ENCODE data around the gene EIF4G3. TPM values are rescaled to one million over a fixed set of nuclear protein-coding genes. Genes with fewer than 3 reads are reported as not detected.
"Not testable (repeated sequence)": the region's sequence is repeated elsewhere in the genome, so short reads cannot be mapped to it uniquely, and the experiment has no call there.

The EIF4G3 gene
- total RNA-seq, 1 experiment from 2014 or later = 72.0 TPM

GRCh38 chr1:21212126-21212525, 35.4 kb upstream of the EIF4G3 start:
- Histone ChIP-seq H3K4me2 (ENCODE audit: insufficient read depth, insufficient read length, low read length) (no peak overlapping the region), H2BK20ac (ENCODE audit: low read depth, low read length, poor library complexity, severe bottlenecking) (no peak overlapping the region), H4K20me1 (ENCODE audit: control insufficient read depth, insufficient read depth, insufficient read length) (no peaks in the 10 kb centered on the region), H2BK5ac (ENCODE audit: insufficient read length, low read length) (no peak overlapping the region), H3K27ac (ENCODE audit: insufficient read length, low read depth, low read length) (no peak overlapping the region), H2AFZ (ENCODE audit: low read length) (no peak overlapping the region), H4K8ac (replicated peaks; ENCODE audit: insufficient read length, low read depth, low read length) (no peak overlapping the region), H3K23ac (ENCODE audit: insufficient read length, low read depth, low read length) (no peak overlapping the region), H3K56ac (ENCODE audit: insufficient read length, low read depth, low read length) (no peak overlapping the region), H2AK5ac (ENCODE audit: insufficient read length, low read length) (no peak overlapping the region), H3K18ac (ENCODE audit: insufficient read length, low read depth, low read length) (no peak overlapping the region), H3K27me3 (ENCODE audit: insufficient read depth, low read length) (no peaks in the 10 kb centered on the region), H4K5ac (ENCODE audit: insufficient read length, low read depth, low read length) (no peak overlapping the region), H2BK12ac (ENCODE audit: insufficient read length, low read depth, low read length) (no peak overlapping the region), H2BK120ac (ENCODE audit: low read depth, low read length, poor library complexity, severe bottlenecking) (no peak overlapping the region), H3T11ph (ENCODE audit: low read length) (no peak overlapping the region), H3K79me2 (ENCODE audit: insufficient read depth, low read length) (no peaks in the 10 kb centered on the region), H3K4ac (ENCODE audit: low read depth, low read length) (no peak overlapping the region), H3K79me1 (ENCODE audit: insufficient read depth, low read depth, low read length, poor library complexity, severe bottlenecking) (no peaks in the 10 kb centered on the region), H4K91ac (ENCODE audit: insufficient read length, low read depth, low read length) (no peak overlapping the region), H3K23me2 (ENCODE audit: insufficient read length, low read depth, low read length, poor library complexity, severe bottlenecking) (no peaks in the 10 kb centered on the region), H2BK15ac (ENCODE audit: low read depth, low read length) (no peak overlapping the region), H3K9me3 (ENCODE audit: control insufficient read depth, low read depth, low read length) (no peaks in the 10 kb centered on the region), H3K14ac (ENCODE audit: insufficient read depth, low read length) (no peak overlapping the region), H3K4me1 (ENCODE audit: insufficient read depth, low read length) (no peaks in the 10 kb centered on the region), H3K9ac (ENCODE audit: extremely low read depth, insufficient read length, low read length) (no peak overlapping the region)
- peaks cover 2 to 12% of the 10 kb centered on the region in 2 experiments; a peak in 3 of 4 replicates for H3K4me1 Mint-ChIP-seq
- peaks cover 20% of the 10 kb centered on the region for H3K27me3 Mint-ChIP-seq (ENCODE audit: low read depth)
- no peak overlapping the region for H3K27ac Mint-ChIP-seq
- H3K9me3 Mint-ChIP-seq = no peaks in the 10 kb centered on the region
- H3K4me3 Mint-ChIP-seq = no peak overlapping the region
- DNase-seq = no peak
- H3K36me3 Mint-ChIP-seq (ENCODE audit: insufficient read depth in 1 of 3, low read depth in 3 of 3) = no peaks in the 10 kb centered on the region
- TF ChIP-seq CTCF (conservative IDR thresholded peaks at IDR 0.05) = no peak
- no CpG with 5 or more reads among the region's 3 CpGs for WGBS (ENCODE audit: extremely low coverage, insufficient read length, low lambda C conversion rate)

- H3K18ac ChIP-seq (ENCODE audit: insufficient read length, low read depth, low read length); H3K14ac ChIP-seq (ENCODE audit: insufficient read depth, low read length); H3K9ac ChIP-seq (ENCODE audit: extremely low read depth, insufficient read length, low read length); H3K4ac ChIP-seq (ENCODE audit: low read depth, low read length); DNase-seq; H3K4me1 Mint-ChIP-seq; H3K4me1 ChIP-seq (ENCODE audit: insufficient read depth, low read length); H2BK120ac ChIP-seq (ENCODE audit: low read depth, low read length, poor library complexity, severe bottlenecking); H3T11ph ChIP-seq (ENCODE audit: low read length); H2BK5ac ChIP-seq (ENCODE audit: insufficient read length, low read length); H3K27ac ChIP-seq (ENCODE audit: insufficient read length, low read depth, low read length); H4K91ac ChIP-seq (ENCODE audit: insufficient read length, low read depth, low read length); H3K23me2 ChIP-seq (ENCODE audit: insufficient read length, low read depth, low read length, poor library complexity, severe bottlenecking); H3K36me3 Mint-ChIP-seq (ENCODE audit: insufficient read depth in 1 of 3, low read depth in 3 of 3); H2AK5ac ChIP-seq (ENCODE audit: insufficient read length, low read length); H3K23ac ChIP-seq (ENCODE audit: insufficient read length, low read depth, low read length); H2BK15ac ChIP-seq (ENCODE audit: low read depth, low read length); H3K9me3 ChIP-seq (ENCODE audit: control insufficient read depth, low read depth, low read length); H4K5ac ChIP-seq (ENCODE audit: insufficient read length, low read depth, low read length); H4K8ac ChIP-seq (replicated peaks; ENCODE audit: insufficient read length, low read depth, low read length); H3K27me3 ChIP-seq (ENCODE audit: insufficient read depth, low read length); H3K4me3 Mint-ChIP-seq; H2BK20ac ChIP-seq (ENCODE audit: low read depth, low read length, poor library complexity, severe bottlenecking); H3K4me2 ChIP-seq (ENCODE audit: insufficient read depth, insufficient read length, low read length); H3K56ac ChIP-seq (ENCODE audit: insufficient read length, low read depth, low read length); H3K9me3 Mint-ChIP-seq; H3K79me1 ChIP-seq (ENCODE audit: insufficient read depth, low read depth, low read length, poor library complexity, severe bottlenecking); H3K79me2 ChIP-seq (ENCODE audit: insufficient read depth, low read length); H2BK12ac ChIP-seq (ENCODE audit: insufficient read length, low read depth, low read length); H4K20me1 ChIP-seq (ENCODE audit: control insufficient read depth, insufficient read depth, insufficient read length); H3K27ac Mint-ChIP-seq; H2AFZ ChIP-seq (ENCODE audit: low read length): not testable (repeated sequence)
- no CpG with 5 or more reads among the region's 6 CpGs for WGBS (ENCODE audit: extremely low coverage, insufficient read length, low lambda C conversion rate)
- peaks cover 33% of the 10 kb centered on the region for H3K27me3 Mint-ChIP-seq (ENCODE audit: low read depth)
These were observed 31.5 kb upstream of the EIF4G3 start for GRCh38 chr1:21208137-21208700.
